Bronchial epithelial cell (primary cell): ENCODE measurements around the gene B4GALT6. TPM values are rescaled to one million over a fixed set of nuclear protein-coding genes. Genes with fewer than 3 reads are reported as not detected.

Experiments
- DNase-seq: peaks from one replicate; pipeline ENCODE4 v3.0.0-alpha.2; 2010; ENCODE audit warnings: low read depth
- FAIRE-seq: peaks from 2 replicates; lab custom pipeline; 2011; peaks lifted over from hg19 to GRCh38; lab: Jason Lieb, UNC
- H3K27me3 ChIP-seq: 2 replicates; pipeline ENCODE4 v1.5.1; 2011; ENCODE audit warnings: low read length; ENCODE audit not compliant: control insufficient read depth, insufficient read depth
- H3K36me3 ChIP-seq: 2 replicates; pipeline ENCODE4 v1.5.1; 2011; ENCODE audit warnings: low read length; ENCODE audit not compliant: control insufficient read depth, insufficient read depth
- H3K4me3 ChIP-seq: 2 replicates; pipeline ENCODE4 v1.5.1; 2011; ENCODE audit warnings: mild to moderate bottlenecking, low read depth, low read length, control low read depth
- total RNA-seq: library from RNA; depleted of rRNA; stranded (reverse); fragments of >200 nt; gene quantifications from 2 replicates; pipeline ENCODE4 v1.2.1, GENCODE V29; 2014
- TF ChIP-seq, protein P1 (sequence below): IDR thresholded peaks from 2 replicates; pipeline ENCODE4 v1.5.1; 2011; ENCODE audit warnings: mild to moderate bottlenecking, moderate library complexity, low read length, control low read depth, inconsistent platforms; ENCODE audit not compliant: insufficient read depth, severe bottlenecking

B4GALT6 gene
- total RNA-seq, 1 donor from 2014 or later, result 2.4 TPM

- H3K36me3 ChIP-seq, result no peaks in the 10 kb centered on the region
- FAIRE-seq, result no peak
- no peak overlapping the region for H3K4me3 ChIP-seq
- H3K27me3 ChIP-seq, result no peaks in the 10 kb centered on the region
- TF ChIP-seq, protein P1, sequence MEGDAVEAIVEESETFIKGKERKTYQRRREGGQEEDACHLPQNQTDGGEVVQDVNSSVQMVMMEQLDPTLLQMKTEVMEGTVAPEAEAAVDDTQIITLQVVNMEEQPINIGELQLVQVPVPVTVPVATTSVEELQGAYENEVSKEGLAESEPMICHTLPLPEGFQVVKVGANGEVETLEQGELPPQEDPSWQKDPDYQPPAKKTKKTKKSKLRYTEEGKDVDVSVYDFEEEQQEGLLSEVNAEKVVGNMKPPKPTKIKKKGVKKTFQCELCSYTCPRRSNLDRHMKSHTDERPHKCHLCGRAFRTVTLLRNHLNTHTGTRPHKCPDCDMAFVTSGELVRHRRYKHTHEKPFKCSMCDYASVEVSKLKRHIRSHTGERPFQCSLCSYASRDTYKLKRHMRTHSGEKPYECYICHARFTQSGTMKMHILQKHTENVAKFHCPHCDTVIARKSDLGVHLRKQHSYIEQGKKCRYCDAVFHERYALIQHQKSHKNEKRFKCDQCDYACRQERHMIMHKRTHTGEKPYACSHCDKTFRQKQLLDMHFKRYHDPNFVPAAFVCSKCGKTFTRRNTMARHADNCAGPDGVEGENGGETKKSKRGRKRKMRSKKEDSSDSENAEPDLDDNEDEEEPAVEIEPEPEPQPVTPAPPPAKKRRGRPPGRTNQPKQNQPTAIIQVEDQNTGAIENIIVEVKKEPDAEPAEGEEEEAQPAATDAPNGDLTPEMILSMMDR, result no peak
- DNase-seq, result peak; percentile 10
Observed at GRCh38 chr18:31581498-31582197, 102.7 kb downstream of the B4GALT6 start.

GRCh38 chr18:31579375-31579774 lies 105.0 kb downstream of the B4GALT6 start:
- no peaks in the 10 kb centered on the region for H3K36me3 ChIP-seq
- TF ChIP-seq, protein P1, result no peak
- H3K4me3 ChIP-seq, result no peak overlapping the region
- no peak for FAIRE-seq
- DNase-seq, result no peak
- H3K27me3 ChIP-seq, result no peaks in the 10 kb centered on the region

- FAIRE-seq, result no peak
- no peak for DNase-seq
- no peaks in the 10 kb centered on the region for H3K27me3 ChIP-seq
- H3K36me3 ChIP-seq, result no peaks in the 10 kb centered on the region
- TF ChIP-seq, protein P1, result no peak
- no peak overlapping the region for H3K4me3 ChIP-seq
Observed at GRCh38 chr18:31578126-31578525, 106.3 kb downstream of the B4GALT6 start.

DNA sequence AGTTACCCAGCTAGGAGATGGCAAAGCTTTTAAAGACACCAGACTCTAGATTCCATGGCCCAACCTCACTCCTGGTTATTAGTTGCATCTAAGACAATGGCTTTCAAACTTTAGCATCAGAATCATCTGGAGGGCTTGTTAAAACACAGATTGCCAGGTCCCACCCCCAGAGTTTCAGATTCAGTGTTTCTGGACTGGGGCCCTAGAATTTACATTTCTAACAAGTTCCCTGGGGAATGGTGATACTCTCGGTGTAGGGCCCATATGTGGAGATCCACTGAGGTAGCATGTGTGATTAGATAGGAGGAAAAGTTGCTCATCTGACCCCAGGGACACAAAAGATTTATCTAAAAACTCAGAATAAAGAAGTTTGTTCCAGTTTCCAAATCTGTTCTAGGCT lies 107.2 kb downstream of the B4GALT6 start:
- Histone ChIP-seq H3K27me3 (no peaks in the 10 kb centered on the region), H3K36me3 (no peaks in the 10 kb centered on the region), H3K4me3 (no peak overlapping the region)
- TF ChIP-seq, protein P1, result no peak
- DNase-seq (no peak), FAIRE-seq (no peak)

DNA sequence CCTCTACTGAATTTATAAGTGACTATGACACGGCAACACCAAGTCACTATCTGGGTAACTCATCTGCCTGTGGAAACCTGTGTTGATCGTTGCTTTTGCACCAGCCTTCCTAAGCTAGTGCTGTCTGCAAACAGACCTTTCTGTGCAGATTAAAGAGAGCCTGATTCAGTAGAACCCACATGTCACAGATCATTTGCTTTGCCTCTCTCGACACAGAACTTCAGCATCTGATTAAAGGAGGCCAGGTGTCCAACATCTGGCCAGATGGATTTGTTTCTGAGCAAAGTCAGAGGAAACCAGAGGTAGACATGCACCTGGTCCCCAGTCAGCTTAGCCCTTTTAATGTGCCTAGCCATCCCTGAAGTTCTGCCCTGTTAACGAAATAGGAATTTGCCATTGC lies 107.7 kb downstream of the B4GALT6 start:
- Histone ChIP-seq H3K27me3 (no peaks in the 10 kb centered on the region), H3K4me3 (no peak overlapping the region)
- TF ChIP-seq, protein P1, result no peak

More for the DNA sequence above, 107.7 kb downstream of the B4GALT6 start:
- FAIRE-seq, result peak; percentile 92
- no peaks in the 10 kb centered on the region for H3K36me3 ChIP-seq
- no peak for DNase-seq
